Neural cell (in vitro differentiated cells): ENCODE data around the gene PHF21B. TPM values are rescaled to one million over a fixed set of nuclear protein-coding genes. Genes with fewer than 3 reads are reported as not detected.

Source experiments
- H2AFZ ChIP-seq: fragments of 200-600, 300-800 bp; sonication (generic), shearing (Covaris generic); 2 replicates; pipeline ENCODE4 v1.6.0; 2014; ENCODE audit warnings: low read depth, mild to moderate bottlenecking, antibody characterized with exemption, low read length, moderate library complexity
- H3F3A ChIP-seq: fragments of 200-600 bp; shearing (Covaris generic); 2 replicates; pipeline ENCODE4 v1.6.1; 2016; ENCODE audit warnings: mild to moderate bottlenecking, moderate library complexity, mixed read lengths, antibody characterized with exemption, low read length; ENCODE audit not compliant: insufficient read depth, poor library complexity, severe bottlenecking
- H3K27ac ChIP-seq: fragments of 200-600, 300-800 bp; sonication (generic), shearing (Covaris generic); 2 replicates; pipeline ENCODE4 v1.5.1; 2014; ENCODE audit warnings: mild to moderate bottlenecking, low read length, moderate library complexity
- H3K27me3 ChIP-seq: fragments of 300-800, 200-600 bp; sonication (generic), shearing (Covaris generic); 2 replicates; pipeline ENCODE4 v1.6.0; 2014; ENCODE audit warnings: mild to moderate bottlenecking, low read depth, low read length, moderate library complexity; ENCODE audit not compliant: insufficient read depth
- H3K36me3 ChIP-seq: fragments of 300-800, 200-600 bp; sonication (generic), shearing (Covaris generic); 2 replicates; pipeline ENCODE4 v1.5.1; 2014; ENCODE audit warnings: mild to moderate bottlenecking, antibody characterized with exemption, low read length, moderate library complexity; ENCODE audit not compliant: insufficient read depth
- H3K4me2 ChIP-seq: fragments of 300-800, 200-600 bp; sonication (generic), shearing (Covaris generic); 2 replicates; pipeline ENCODE4 v1.6.0; 2014; ENCODE audit warnings: mild to moderate bottlenecking, low read length
- H3K4me3 ChIP-seq: fragments of 300-800, 200-600 bp; sonication (generic), shearing (Covaris generic); 2 replicates; pipeline ENCODE4 v1.5.1; 2014; ENCODE audit warnings: mild to moderate bottlenecking, low read length, moderate library complexity
- H3K79me2 ChIP-seq: fragments of 200-600 bp; shearing (Covaris generic); replicated peaks from 2 replicates; pipeline ENCODE4 v1.6.0; 2014; ENCODE audit warnings: mild to moderate bottlenecking, low read length, moderate library complexity; ENCODE audit not compliant: insufficient read depth
- H3K9ac ChIP-seq: fragments of 300-800, 200-600 bp; sonication (generic), shearing (Covaris generic); 2 replicates; pipeline ENCODE4 v1.6.1; 2016; ENCODE audit warnings: mild to moderate bottlenecking, low read length, mixed read lengths
- H3K9me2 ChIP-seq: fragments of 200-600 bp; shearing (Covaris generic); 2 replicates; pipeline ENCODE4 v1.6.1; 2016; ENCODE audit warnings: mild to moderate bottlenecking, low read length, mixed read lengths; ENCODE audit not compliant: insufficient read depth
- H3K9me3 ChIP-seq: fragments of 200-600, 300-800 bp; sonication (generic), shearing (Covaris generic); 2 replicates; pipeline ENCODE4 v1.6.1; 2016; ENCODE audit warnings: mild to moderate bottlenecking, mixed run types, low read length, moderate library complexity, mixed read lengths
- H4K20me1 ChIP-seq: fragments of 200-600 bp; shearing (Covaris generic); 2 replicates; pipeline ENCODE4 v1.6.1; 2016; ENCODE audit warnings: mild to moderate bottlenecking, mixed run types; ENCODE audit not compliant: insufficient read depth
- CTCF ChIP-seq: fragments of 450-650 bp; IDR thresholded peaks from 2 replicates; pipeline ENCODE4 v1.5.1; 2014; ENCODE audit warnings: antibody characterized with exemption, mild to moderate bottlenecking, moderate library complexity; ENCODE audit not compliant: poor library complexity, severe bottlenecking
- EP300 ChIP-seq: fragments of 450-650 bp; conservative IDR thresholded peaks from 2 replicates; pipeline ENCODE4 v1.6.1; 2014; ENCODE audit warnings: antibody characterized with exemption, mild to moderate bottlenecking, moderate library complexity; ENCODE audit not compliant: poor library complexity, severe bottlenecking
- EZH2 ChIP-seq: fragments of 200-600, 300-800 bp; shearing (Covaris generic), sonication (generic); IDR thresholded peaks from 2 replicates; pipeline ENCODE4 v1.6.1; 2014; ENCODE audit warnings: antibody characterized with exemption, low read length, borderline replicate concordance, mild to moderate bottlenecking; ENCODE audit not compliant: insufficient read depth, poor library complexity, severe bottlenecking
- MXI1 ChIP-seq: fragments of 450-650 bp; conservative IDR thresholded peaks from 2 replicates; pipeline ENCODE4 v1.6.1; 2014; ENCODE audit warnings: antibody characterized with exemption, mild to moderate bottlenecking; ENCODE audit not compliant: poor library complexity, severe bottlenecking
- POLR2AphosphoS5 ChIP-seq: IDR thresholded peaks from 2 replicates; pipeline ENCODE4 v1.6.1; 2012
- RAD21 ChIP-seq: fragments of 450-650 bp; conservative IDR thresholded peaks from 2 replicates; pipeline ENCODE4 v1.6.1; 2014; ENCODE audit warnings: antibody characterized with exemption, mild to moderate bottlenecking, moderate library complexity
- REST ChIP-seq: IDR thresholded peaks from 2 replicates; pipeline ENCODE4 v1.6.1; 2012; ENCODE audit warnings: borderline replicate concordance
- SMC3 ChIP-seq: fragments of 450-650 bp; conservative IDR thresholded peaks from 2 replicates; pipeline ENCODE4 v1.6.1; 2014; ENCODE audit warnings: antibody characterized with exemption, mild to moderate bottlenecking, moderate library complexity; ENCODE audit not compliant: poor library complexity
- TAF1 ChIP-seq: IDR thresholded peaks from 2 replicates; pipeline ENCODE4 v1.6.1; 2012; ENCODE audit warnings: low read depth
- polyA plus RNA-seq: library from polyadenylated mRNA; depleted of rRNA; stranded (reverse); fragments of >200 nt; gene quantifications from 2 replicates; pipeline ENCODE4 v1.2.3, GENCODE V29; 2014

PHF21B gene
- polyA plus RNA-seq, 1 donor from 2014 or later: 49.5 TPM

GRCh38 chr22:44947049-44947448 lies 62.8 kb downstream of the PHF21B start:
- TF ChIP-seq EZH2 (no peak), EP300 (no peak), REST (no peak), POLR2AphosphoS5 (no peak), CTCF (no peak), MXI1 (no peak), SMC3 (no peak), TAF1 (no peak), RAD21 (no peak)
- H3K27me3 ChIP-seq: no peaks in the 10 kb centered on the region
- no peak overlapping the region for H3K4me2 ChIP-seq
- no peaks in the 10 kb centered on the region for H4K20me1 ChIP-seq
- no peaks in the 10 kb centered on the region for H3F3A ChIP-seq
- H3K36me3 ChIP-seq: no peaks in the 10 kb centered on the region
- H3K79me2 ChIP-seq: peaks cover 37% of the 10 kb centered on the region
- H3K9ac ChIP-seq: no peak overlapping the region
- H3K4me3 ChIP-seq: no peak overlapping the region
- no peaks in the 10 kb centered on the region for H3K9me3 ChIP-seq
- no peaks in the 10 kb centered on the region for H3K9me2 ChIP-seq
- no peak overlapping the region for H2AFZ ChIP-seq
- no peak overlapping the region for H3K27ac ChIP-seq

GRCh38 chr22:44944883-44945601 lies 64.8 kb downstream of the PHF21B start:
- no peak overlapping the region for H3K4me3 ChIP-seq
- no peaks in the 10 kb centered on the region for H3K27me3 ChIP-seq
- H3K27ac ChIP-seq: no peak overlapping the region
- H2AFZ ChIP-seq: no peak overlapping the region
- H3K79me2 ChIP-seq: peaks cover 35% of the 10 kb centered on the region
- no peaks in the 10 kb centered on the region for H3K9me3 ChIP-seq
- no peaks in the 10 kb centered on the region for H3F3A ChIP-seq
- H4K20me1 ChIP-seq: no peaks in the 10 kb centered on the region
- H3K4me2 ChIP-seq: no peak overlapping the region
- H3K9ac ChIP-seq: no peak overlapping the region
- H3K9me2 ChIP-seq: no peaks in the 10 kb centered on the region
- TF ChIP-seq REST (no peak), EP300 (no peak), POLR2AphosphoS5 (no peak), CTCF (no peak), MXI1 (no peak), TAF1 (no peak), SMC3 (no peak), RAD21 (no peak), EZH2 (no peak)
- no peaks in the 10 kb centered on the region for H3K36me3 ChIP-seq
